Aorta (tissue), 5 donors: ENCODE results near the gene CLEC11A. TPM values are rescaled to one million over a fixed set of nuclear protein-coding genes. Genes with fewer than 3 reads are reported as not detected.

ENCODE experiments used
- ATAC-seq: fragments of 200-7000 bp; cut with Tn5 transposase; one replicate; pipeline ENCODE4 v1.9.1; 2022; ENCODE audit warnings: moderate library complexity; ENCODE audit not compliant: low FRiP score
- DNase-seq, 2 donors: peaks; one replicate each; pipeline ENCODE4 v3.0.0-alpha.2; 2020
- H3K27ac ChIP-seq, 2 donors: one replicate each; pipeline ENCODE4 v1.5.1; 2013; ENCODE audit warnings: low read length in 2 of 2, mild to moderate bottlenecking in 2 of 2, moderate library complexity in 2 of 2, control low read depth in 1 of 2, inconsistent platforms in 1 of 2, low read depth in 1 of 2
- H3K27me3 ChIP-seq, 2 donors: one replicate each; pipeline ENCODE4 v1.6.1; 2013; ENCODE audit warnings: control low read depth in 1 of 2, low read length in 1 of 2, mild to moderate bottlenecking in 1 of 2, moderate library complexity in 1 of 2; ENCODE audit not compliant: insufficient read depth in 2 of 2, control insufficient read depth in 1 of 2
- H3K36me3 ChIP-seq, 2 donors: one replicate each; pipeline ENCODE4 v1.6.1; 2013; ENCODE audit warnings: control low read depth in 1 of 2, low read length in 1 of 2, mild to moderate bottlenecking in 1 of 2; ENCODE audit not compliant: insufficient read depth in 2 of 2, control insufficient read depth in 1 of 2
- H3K4me1 ChIP-seq, 2 donors: one replicate each; pipeline ENCODE4 v1.6.1; 2013; ENCODE audit warnings: low read length in 2 of 2, control low read depth in 1 of 2, mild to moderate bottlenecking in 1 of 2, moderate library complexity in 1 of 2; ENCODE audit not compliant: insufficient read depth in 2 of 2, control insufficient read depth in 1 of 2
- H3K4me3 ChIP-seq, 2 donors: one replicate each; pipeline ENCODE4 v1.5.1; 2013; ENCODE audit warnings: low read length in 2 of 2, control low read depth in 1 of 2, mild to moderate bottlenecking in 1 of 2
- H3K9me3 ChIP-seq: one replicate; pipeline ENCODE4 v1.6.1; 2013; ENCODE audit warnings: mild to moderate bottlenecking, low read length; ENCODE audit not compliant: control insufficient read depth
- WGBS, 2 donors: extraction: QIAGEN DNeasy Blood & Tissue Kit; methylation state at CpG; one replicate each; pipeline ENCODE4 v1.1.7; 2013; 5-methylcytosine and 5-hydroxymethylcytosine counted together
- intact Hi-C, 2 donors: fragments of 100-400 bp; cut with DNase I; formaldehyde crosslinking; loops; one replicate each; pipeline versions ENCODE4 v1.14.2 to v1.15.0; 2022
- polyA plus RNA-seq, 2 donors: library from polyadenylated mRNA; stranded (reverse); fragments of 200-250 nt; gene quantifications; one replicate each; pipeline ENCODE4 v1.2.3, GENCODE V29; 2013
- total RNA-seq, 2 donors: library from RNA; stranded (reverse); fragmentation: NEBNext Ultra II Directional; extraction: Animal tissue kit (Norgen Biotek cat#: 25700); gene quantifications; one replicate each; pipeline ENCODE4 v1.2.1, GENCODE V29; 2021
- donor health status: healthy with polysubstance abuse.
- donor health status: Bipolar disorder and iron deficiency.
- donor health status: DM: no; HTN: no; CAD: no.
- donor health status: DM: no; HTN: no; CAD: no.
- donor health status: DM: yes; HTN: yes; CAD: no.

The CLEC11A gene
- total and polyA plus RNA-seq, 4 donors = 2.0 to 28.7 (median 13.0) TPM

GRCh38 chr19:50702871-50703829 is 20.0 kb upstream of the CLEC11A start:
- Histone ChIP-seq H3K27ac (no peak overlapping the region), H3K4me1 (no peaks in the 10 kb centered on the region), H3K4me3 (no peak overlapping the region), H3K36me3 (no peaks in the 10 kb centered on the region), H3K9me3 (no peaks in the 10 kb centered on the region), H3K27me3 (no peaks in the 10 kb centered on the region)
- ATAC-seq = no peak
- 70 to 73% methylated on average over 42 to 47 of the region's 47 CpGs for WGBS, 2 donors
- intact Hi-C loops = no loop called here
- peak in 1 of 2 donors; percentile 69 for DNase-seq

GRCh38 chr19:50703915-50704796 is 19.0 kb upstream of the CLEC11A start:
- no peak for DNase-seq
- no peaks in the 10 kb centered on the region for H3K36me3 ChIP-seq
- intact Hi-C loops = no loop called here
- no peaks in the 10 kb centered on the region for H3K9me3 ChIP-seq
- H3K27me3 ChIP-seq = no peaks in the 10 kb centered on the region
- H3K27ac ChIP-seq = no peak overlapping the region
- WGBS, 2 donors = 36 to 38% methylated on average over 21 to 22 of the region's 22 CpGs
- H3K4me3 ChIP-seq = no peak overlapping the region
- no peak for ATAC-seq
- H3K4me1 ChIP-seq = no peaks in the 10 kb centered on the region

- DNase-seq (no peak), ATAC-seq (no peak)
- intact Hi-C loops = no loop called here
- H3K9me3 ChIP-seq = no peaks in the 10 kb centered on the region
- no peak overlapping the region for H3K27ac ChIP-seq
- no peaks in the 10 kb centered on the region for H3K36me3 ChIP-seq
- WGBS, 2 donors = 38 to 41% methylated on average over 9 of the region's 9 CpGs
- H3K4me3 ChIP-seq = no peak overlapping the region
- no peaks in the 10 kb centered on the region for H3K4me1 ChIP-seq
- H3K27me3 ChIP-seq = no peaks in the 10 kb centered on the region
Observed at GRCh38 chr19:50705422-50706019, 17.6 kb upstream of the CLEC11A start.

GRCh38 chr19:50706387-50706786 is 16.8 kb upstream of the CLEC11A start:
- WGBS, 2 donors = 71 to 87% methylated on average over 5 of the region's 5 CpGs
- DNase-seq (no peak), ATAC-seq (no peak)
- intact Hi-C loops = no loop called here
- Histone ChIP-seq H3K4me1 (no peaks in the 10 kb centered on the region), H3K27ac (no peak overlapping the region), H3K36me3 (no peaks in the 10 kb centered on the region), H3K4me3 (no peak overlapping the region), H3K9me3 (no peaks in the 10 kb centered on the region), H3K27me3 (no peaks in the 10 kb centered on the region)

GRCh38 chr19:50708179-50708879 is 14.8 kb upstream of the CLEC11A start:
- Histone ChIP-seq H3K9me3 (no peaks in the 10 kb centered on the region), H3K27me3 (no peaks in the 10 kb centered on the region), H3K27ac (no peak overlapping the region), H3K4me3 (no peak overlapping the region), H3K4me1 (no peaks in the 10 kb centered on the region), H3K36me3 (no peaks in the 10 kb centered on the region)
- intact Hi-C loops = no loop called here
- DNase-seq (no peak), ATAC-seq (no peak)
- WGBS, 2 donors = 78 to 79% methylated on average over 12 of the region's 12 CpGs

GRCh38 chr19:50710094-50710493 is 13.1 kb upstream of the CLEC11A start:
- H3K27me3 ChIP-seq = no peaks in the 10 kb centered on the region
- intact Hi-C loops = no loop called here
- no peaks in the 10 kb centered on the region for H3K36me3 ChIP-seq
- DNase-seq (no peak), ATAC-seq (no peak)
- WGBS, 2 donors = 56 to 66% methylated on average over 10 of the region's 10 CpGs
- H3K4me3 ChIP-seq = no peak overlapping the region
- H3K4me1 ChIP-seq = no peaks in the 10 kb centered on the region
- no peak overlapping the region for H3K27ac ChIP-seq
- H3K9me3 ChIP-seq = no peaks in the 10 kb centered on the region

- Histone ChIP-seq H3K9me3 (no peaks in the 10 kb centered on the region), H3K27ac (no peak overlapping the region), H3K27me3 (no peaks in the 10 kb centered on the region), H3K36me3 (no peaks in the 10 kb centered on the region), H3K4me3 (no peak overlapping the region), H3K4me1 (no peaks in the 10 kb centered on the region)
- ATAC-seq (no peak), DNase-seq (no peak)
- intact Hi-C loops = no loop called here
- 87 to 90% methylated on average over 5 of the region's 5 CpGs for WGBS, 2 donors
Observed at GRCh38 chr19:50710612-50711011, 12.6 kb upstream of the CLEC11A start.

GRCh38 chr19:50711196-50711595 is 12.0 kb upstream of the CLEC11A start:
- Histone ChIP-seq H3K4me3 (no peak overlapping the region), H3K4me1 (no peaks in the 10 kb centered on the region), H3K9me3 (no peaks in the 10 kb centered on the region), H3K27me3 (no peaks in the 10 kb centered on the region), H3K27ac (no peak overlapping the region), H3K36me3 (no peaks in the 10 kb centered on the region)
- intact Hi-C loops = no loop called here
- DNase-seq = no peak
- ATAC-seq = no peak
- 90 to 96% methylated on average over 11 of the region's 11 CpGs for WGBS, 2 donors
